H1 (cell line): Measurements from ENCODE around the gene SSR2. TPM values are rescaled to one million over a fixed set of nuclear protein-coding genes. Genes with fewer than 3 reads are reported as not detected.

Source experiments
- CTCF ChIA-PET: fragments of 300-600 bp; sonication (Branson Sonifier 250); formaldehyde crosslinking; loops from one replicate; lab custom pipeline; 2021; ENCODE audit not compliant: partially characterized antibody; lab: Charles Lee
- POLR2A ChIA-PET: fragments of 300-600 bp; sonication (Branson Sonifier 250); formaldehyde crosslinking; loops from one replicate; lab custom pipeline; 2021; ENCODE audit warnings: inconsistent platforms; ENCODE audit not compliant: partially characterized antibody; lab: Charles Lee
- DNase-seq, 2 experiments: peaks; one replicate each; pipeline versions ENCODE4 v3.0.0 to v3.0.0-alpha.2; 2010 to 2022; ENCODE audit warnings: low spot score in 2 of 2, low read depth in 1 of 2, mixed read lengths in 1 of 2
- FAIRE-seq: peaks from 2 replicates; lab custom pipeline; 2011; peaks lifted over from hg19 to GRCh38; lab: Jason Lieb, UNC
- H2AFZ ChIP-seq: 2 replicates; pipeline ENCODE4 v1.8.1; 2012; ENCODE audit warnings: low read length, inconsistent platforms
- H2AK5ac ChIP-seq: 2 replicates; pipeline ENCODE4 v1.6.1; 2013; ENCODE audit warnings: low read depth, low read length
- H2BK120ac ChIP-seq: replicated peaks from 2 replicates; pipeline ENCODE3; 2013; ENCODE audit warnings: low read depth, low read length, inconsistent platforms
- H2BK12ac ChIP-seq: 2 replicates; pipeline ENCODE4 v1.6.1; 2013; ENCODE audit warnings: low read depth, low read length
- H2BK15ac ChIP-seq: 2 replicates; pipeline ENCODE4 v1.6.1; 2013; ENCODE audit warnings: low read length
- H2BK20ac ChIP-seq: 2 replicates; pipeline ENCODE4 v1.6.1; 2013; ENCODE audit warnings: low read length
- H2BK5ac ChIP-seq: 2 replicates; pipeline ENCODE4 v1.6.1; 2013; ENCODE audit warnings: low read depth, low read length
- H3K14ac ChIP-seq: 2 replicates; pipeline ENCODE4 v1.6.1; 2013; ENCODE audit warnings: inconsistent platforms; ENCODE audit not compliant: insufficient read length
- H3K18ac ChIP-seq: 2 replicates; pipeline ENCODE4 v1.6.1; 2013; ENCODE audit warnings: low read length; ENCODE audit errors: extremely low read depth
- H3K23ac ChIP-seq: 2 replicates; pipeline ENCODE4 v1.6.1; 2013; ENCODE audit warnings: inconsistent platforms; ENCODE audit not compliant: insufficient read length
- H3K23me2 ChIP-seq: 2 replicates; pipeline ENCODE4 v1.6.1; 2013; ENCODE audit warnings: low read depth, low read length
- H3K27ac ChIP-seq: 2 replicates; pipeline ENCODE4 v1.6.1; 2011; ENCODE audit warnings: low read depth, low read length, inconsistent platforms
- H3K27me3 ChIP-seq, 4 experiments: replicated peaks in 1 of 4; 1 replicate in 1 of 4; 2 replicates in 3 of 4; pipeline versions ENCODE4 v1.6.1 to v1.8.1; 2011 to 2013; ENCODE audit warnings: low read length in 3 of 4, mild to moderate bottlenecking in 3 of 4, inconsistent platforms in 2 of 4, mixed read lengths in 2 of 4, moderate library complexity in 1 of 4; ENCODE audit not compliant: control insufficient read depth in 3 of 4, insufficient read depth in 3 of 4; ENCODE audit errors: extremely low read depth in 1 of 4
- H3K36me3 ChIP-seq, 4 experiments: 2 replicates each; pipeline versions ENCODE4 v1.6.1 to v1.8.1; 2011 to 2013; ENCODE audit warnings: mild to moderate bottlenecking in 4 of 4, low read length in 3 of 4, moderate library complexity in 2 of 4, control low read depth in 1 of 4, inconsistent platforms in 1 of 4; ENCODE audit not compliant: insufficient read depth in 4 of 4, control insufficient read depth in 2 of 4
- H3K4ac ChIP-seq: replicated peaks from 2 replicates; pipeline ENCODE3; 2013; ENCODE audit warnings: low read length, low read depth, mixed read lengths, inconsistent platforms; ENCODE audit not compliant: insufficient read length
- H3K4me1 ChIP-seq, 4 experiments: replicated peaks in 1 of 4; 1 replicate in 1 of 4; 2 replicates in 3 of 4; pipeline versions ENCODE4 v1.6.1 to v1.8.1; 2011 to 2013; ENCODE audit warnings: low read length in 3 of 4, inconsistent platforms in 2 of 4, mixed read lengths in 1 of 4; ENCODE audit not compliant: insufficient read depth in 4 of 4, control insufficient read depth in 3 of 4
- H3K4me2 ChIP-seq, 2 experiments: 2 replicates each; pipeline versions ENCODE4 v1.6.1 to v1.8.1; 2011 to 2013; ENCODE audit warnings: low read depth in 2 of 2, low read length in 2 of 2, control low read depth in 1 of 2, inconsistent platforms in 1 of 2, mild to moderate bottlenecking in 1 of 2; ENCODE audit not compliant: insufficient read depth in 1 of 2
- H3K4me3 ChIP-seq, 4 experiments: fragments of 200-600, 300-600 bp in 1 of 4; sonication (generic), shearing (Covaris generic), sonication (Bioruptor Twin) in 1 of 4; 2 replicates each; pipeline versions ENCODE4 v1.5.1 to v1.8.1; 2011 to 2016; ENCODE audit warnings: low read length in 4 of 4, low read depth in 3 of 4, control low read depth in 2 of 4, inconsistent platforms in 2 of 4, mild to moderate bottlenecking in 2 of 4, mixed read lengths in 1 of 4, moderate library complexity in 1 of 4; ENCODE audit not compliant: insufficient read depth in 2 of 4; ENCODE audit errors: extremely low read depth in 1 of 4
- H3K56ac ChIP-seq: replicated peaks from 2 replicates; pipeline ENCODE3; 2013; ENCODE audit warnings: low read depth, mild to moderate bottlenecking, mixed read lengths, low read length, inconsistent platforms; ENCODE audit not compliant: insufficient read length
- H3K79me1 ChIP-seq: 2 replicates; pipeline ENCODE4 v1.6.1; 2013; ENCODE audit warnings: low read depth, low read length, control low read depth
- H3K79me2 ChIP-seq, 2 experiments: 2 replicates each; pipeline versions ENCODE4 v1.6.1 to v1.8.1; 2012 to 2013; ENCODE audit warnings: low read length in 2 of 2, mild to moderate bottlenecking in 2 of 2, inconsistent platforms in 1 of 2; ENCODE audit not compliant: insufficient read depth in 2 of 2, control insufficient read depth in 1 of 2
- H3K9ac ChIP-seq, 4 experiments: replicated peaks in 1 of 4; 1 replicate in 1 of 4; 2 replicates in 3 of 4; pipeline versions ENCODE4 v1.6.1 to v1.8.1; 2011 to 2013; ENCODE audit warnings: low read depth in 3 of 4, low read length in 3 of 4, control low read depth in 2 of 4, mild to moderate bottlenecking in 2 of 4, moderate library complexity in 2 of 4, inconsistent platforms in 1 of 4; ENCODE audit errors: extremely low read depth in 1 of 4
- H3K9me3 ChIP-seq, 2 experiments: 2 replicates each; pipeline versions ENCODE4 v1.6.1 to v1.8.1; 2012 to 2013; ENCODE audit warnings: mild to moderate bottlenecking in 2 of 2, moderate library complexity in 2 of 2, control low read depth in 1 of 2, inconsistent platforms in 1 of 2, low read depth in 1 of 2, low read length in 1 of 2, mixed read lengths in 1 of 2; ENCODE audit not compliant: insufficient read depth in 2 of 2
- H4K20me1 ChIP-seq, 2 experiments: replicated peaks in 1 of 2; 2 replicates each; pipeline versions ENCODE3 to v1.8.1; 2011 to 2013; ENCODE audit warnings: inconsistent platforms in 2 of 2, low read length in 2 of 2, mild to moderate bottlenecking in 1 of 2; ENCODE audit not compliant: insufficient read depth in 2 of 2, control insufficient read depth in 1 of 2
- H4K5ac ChIP-seq: 2 replicates; pipeline ENCODE4 v1.6.1; 2013; ENCODE audit warnings: low read length, low read depth, mixed read lengths, inconsistent platforms; ENCODE audit not compliant: insufficient read length
- H4K8ac ChIP-seq: 2 replicates; pipeline ENCODE4 v1.8.0; 2013; ENCODE audit warnings: mild to moderate bottlenecking, moderate library complexity, low read length, inconsistent platforms; ENCODE audit not compliant: insufficient read depth; ENCODE audit errors: extremely low read depth
- H4K91ac ChIP-seq: replicated peaks from 2 replicates; pipeline ENCODE3; 2013; ENCODE audit warnings: low read length, mixed read lengths, inconsistent platforms; ENCODE audit not compliant: insufficient read length
- CEBPB ChIP-seq: IDR thresholded peaks from 2 replicates; pipeline ENCODE4 v1.6.1; 2012; ENCODE audit warnings: low read depth, low read length
- CHD1 ChIP-seq: IDR thresholded peaks from 2 replicates; pipeline ENCODE4 v1.6.1; 2012; ENCODE audit warnings: low read depth, low read length, improper control_type of control experiment
- FOSL1 ChIP-seq: IDR thresholded peaks from 2 replicates; pipeline ENCODE4 v1.6.1; 2011; ENCODE audit warnings: mild to moderate bottlenecking, low read depth, low read length, moderate library complexity; ENCODE audit not compliant: insufficient read depth
- JUND ChIP-seq: IDR thresholded peaks from 2 replicates; pipeline ENCODE4 v1.6.1; 2011; ENCODE audit warnings: mild to moderate bottlenecking, improper control_type of control experiment, low read length
- KDM4A ChIP-seq: IDR thresholded peaks from one replicate; pipeline ENCODE4 v1.7.1; 2012; ENCODE audit warnings: low read depth, mild to moderate bottlenecking, moderate library complexity, low read length, inconsistent platforms; ENCODE audit not compliant: severe bottlenecking
- NANOG ChIP-seq: IDR thresholded peaks from 2 replicates; pipeline ENCODE4 v1.6.1; 2011; ENCODE audit warnings: low read length, low read depth, mild to moderate bottlenecking, inconsistent platforms; ENCODE audit not compliant: insufficient read depth, poor library complexity, severe bottlenecking
- PHF8 ChIP-seq: fragments of 200-600 bp; sonication (generic); conservative IDR thresholded peaks from 2 replicates; pipeline ENCODE4 v1.7.1; 2012; ENCODE audit warnings: low read depth, mild to moderate bottlenecking, inconsistent platforms, low read length, moderate library complexity
- SP4 ChIP-seq: IDR thresholded peaks from 2 replicates; pipeline ENCODE4 v1.6.1; 2012; ENCODE audit warnings: low read length, inconsistent platforms
- SRF ChIP-seq: IDR thresholded peaks from 2 replicates; pipeline ENCODE4 v1.6.1; 2011; ENCODE audit warnings: mild to moderate bottlenecking, low read depth, low read length, moderate library complexity
- TEAD4 ChIP-seq: IDR thresholded peaks from 2 replicates; pipeline ENCODE4 v1.6.1; 2012; ENCODE audit warnings: low read depth, low read length, inconsistent platforms, mixed read lengths
- WGBS, 2 experiments: shearing (Covaris generic) in 1 of 2; methylation state at CpG; one replicate each; pipeline versions ENCODE4 v1.1.6 to v1.1.7; 2013 to 2015; ENCODE audit warnings: low lambda C conversion rate in 2 of 2, mixed read lengths in 2 of 2, inconsistent platforms in 1 of 2, low coverage in 1 of 2, missing lambda C conversion rate in 1 of 2; ENCODE audit not compliant: insufficient replicate concordance in 2 of 2, insufficient coverage in 1 of 2, insufficient read length in 1 of 2; ENCODE audit errors: extremely low coverage in 1 of 2, missing lambda C conversion rate in 1 of 2; 5-methylcytosine and 5-hydroxymethylcytosine counted together
- polyA plus RNA-seq, 7 experiments: library from polyadenylated mRNA; depleted of rRNA in 3 of 7; stranded (reverse) in 5 of 7; unstranded in 2 of 7; fragments of >200 nt in 5 of 7; fragments of 200-250 nt in 2 of 7; gene quantifications; 1 replicate in 5 of 7; 2 replicates in 1 of 7; 4 replicates in 1 of 7; pipeline versions ENCODE4 v1.2.1 to v1.2.3, GENCODE V29; 2011 to 2013; ENCODE audit warnings: missing spikeins in 2 of 7, mixed read lengths in 2 of 7
- total RNA-seq: library from RNA; stranded (reverse); fragmentation: NEBNext Ultra II Directional; extraction: Animal tissue kit (Norgen Biotek cat#: 25700); gene quantifications from 2 replicates; pipeline ENCODE4 v1.2.1, GENCODE V29; 2021
- TF ChIP-seq, protein P1 (sequence below): IDR thresholded peaks from 2 replicates; pipeline ENCODE4 v1.6.1; 2011; ENCODE audit warnings: low read depth, mild to moderate bottlenecking, low read length; ENCODE audit not compliant: insufficient read depth

SSR2 gene
- total and polyA plus RNA-seq, 2 of the 8 experiments (the other 6 are each of a cell fraction or from before 2014, with no cell fraction given): 190 to 648 TPM

DNA sequence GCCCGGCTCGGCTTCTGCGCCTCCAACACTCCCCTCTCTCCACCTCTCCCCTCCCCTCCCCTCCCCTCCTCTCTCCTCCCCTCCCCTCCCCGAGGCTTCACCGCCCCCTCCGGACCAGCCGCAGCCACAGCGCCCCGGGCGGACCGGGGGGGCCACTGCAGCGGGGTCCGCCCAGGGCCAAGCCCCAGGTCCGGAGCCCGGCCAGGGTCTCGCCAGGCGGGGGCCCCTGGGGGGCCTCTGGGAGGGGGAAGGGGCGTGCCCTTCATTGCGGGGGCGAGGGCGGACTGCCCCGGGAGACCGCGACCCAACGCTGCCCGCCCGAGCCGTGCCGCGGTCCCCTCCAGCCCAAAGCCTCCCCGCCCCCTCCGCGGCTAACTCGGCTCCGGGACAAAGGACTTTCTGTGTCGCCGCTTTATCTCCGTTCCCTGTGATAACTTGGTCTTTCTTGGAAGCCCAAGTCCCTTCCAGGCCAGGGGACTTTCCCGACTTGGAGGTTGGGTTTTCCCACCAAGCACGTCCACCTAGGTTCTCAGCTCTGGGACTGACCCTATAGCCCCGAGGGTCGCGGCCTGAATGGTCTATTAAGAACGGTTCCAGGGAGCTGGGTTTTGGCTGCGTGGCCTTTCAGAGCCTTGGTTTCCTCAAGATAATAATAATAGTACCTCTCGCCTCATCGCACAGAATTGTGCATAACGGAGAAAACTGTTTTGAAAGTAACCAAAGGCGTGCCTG is 33.2 kb upstream of the SSR2 start, which contains the start of gene UBQLN4:
Gene UBQLN4, minus strand, starts transcription at position 31 of the 732 bp plus-strand sequence. CDS start 97 bp downstream, outside the sequence.
- Histone ChIP-seq H3K79me1 (peaks cover 3% of the 10 kb centered on the region), H4K5ac (peak within 1 kb of the TSS; percentile 93), H2BK12ac (peak within 1 kb of the TSS; percentile 81; the same call in 1 of the 2 replicates), H3K23ac (no peak within 1 kb of the TSS), H2BK5ac (peak within 1 kb of the TSS; percentile 93), H2BK120ac (peak within 1 kb of the TSS; percentile 92), H3K23me2 (peaks cover 14% of the 10 kb centered on the region), H3K4ac (peak within 1 kb of the TSS; percentile 92), H3K56ac (peak within 1 kb of the TSS; percentile 92), H3K9me3 (no peaks in the 10 kb centered on the region), H3K27me3 (no peaks in the 10 kb centered on the region), H4K20me1 (peaks cover 2% of the 10 kb centered on the region in 2 experiments), H3K4me3 (peak within 1 kb of the TSS; percentile 93 to 99 (median 96)), H3K14ac (no peak within 1 kb of the TSS), H3K9ac (peak within 1 kb of the TSS; percentile 74 to 90 (median 80)), H3K36me3 (peaks cover 8 to 17% (median 15%) of the 10 kb centered on the region in 4 experiments; a peak in 6 of 8 replicates), H3K27ac (peak within 1 kb of the TSS; percentile 89), H4K91ac (peak within 1 kb of the TSS; percentile 94), H2BK15ac (peak within 1 kb of the TSS; percentile 88; the same call in 1 of the 2 replicates), H3K4me2 (peak within 1 kb of the TSS; percentile 81 to 95), H2BK20ac (0 out of 2 replicates have a peak within 1 kb of the TSS, but pooled peaks have one; percentile 72), H3K79me2 (peaks cover 0 to 28% of the 10 kb centered on the region in 2 experiments; a peak in 3 of 4 replicates), H2AFZ (peak within 1 kb of the TSS; percentile 19), H4K8ac (peak within 1 kb of the TSS; percentile 88), H3K4me1 (peaks cover 0 to 6% (median 0%) of the 10 kb centered on the region in 4 experiments; a peak in 2 of 7 replicates), H2AK5ac (no peak within 1 kb of the TSS), H3K18ac (peak within 1 kb of the TSS; percentile 99)
- POLR2A ChIA-PET: interaction anchor here (0.7 to 3.7 kb wide), 18 partner anchors 10 to 195 kb away, joined by 3 to 37 read pairs (median 5); partner anchors contain the start of genes ARHGEF2, MEX3A, RAB25 and SSR2
- CTCF ChIA-PET: interaction anchor here (0.7 to 12.9 kb wide), 15 partner anchors 10 to 395 kb away, joined by 3 to 139 read pairs (median 4); partner anchors contain the start of gene SSR2
- WGBS, 2 experiments: 0% methylated on average over 19 of the region's 49 CpGs; no CpG with 5 or more reads in 1 of the 2 experiments
- no peak for FAIRE-seq
- peak in 1 of 2 experiments; percentile 91 for DNase-seq
- TF ChIP-seq PHF8 (peak; percentile 82), KDM4A (no peak), CHD1 (no peak), NANOG (peak; percentile 16), FOSL1 (no peak), SRF (no peak), CEBPB (no peak), TEAD4 (no peak), SP4 (peak; percentile 46; the same call in 1 of the 2 replicates), JUND (no peak)
- TF ChIP-seq, protein P1, sequence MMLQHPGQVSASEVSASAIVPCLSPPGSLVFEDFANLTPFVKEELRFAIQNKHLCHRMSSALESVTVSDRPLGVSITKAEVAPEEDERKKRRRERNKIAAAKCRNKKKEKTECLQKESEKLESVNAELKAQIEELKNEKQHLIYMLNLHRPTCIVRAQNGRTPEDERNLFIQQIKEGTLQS: no peak
